GM19324 (cell line): ENCODE data around the gene GLIPR2.
"Not testable (repeated sequence)": the region's sequence is repeated elsewhere in the genome, so short reads cannot be mapped to it uniquely, and the experiment has no call there.

Source experiments
- ATAC-seq: cut with Tn5 transposase; IDR thresholded peaks from one replicate; pipeline ENCODE4 v1.9.1; 2021; ENCODE audit warnings: mild to moderate bottlenecking, moderate library complexity; ENCODE audit not compliant: unreplicated experiment, low FRiP score

GLIPR2 gene

GRCh38 chr9:36136272-36136893, at the start of gene GLIPR2:
Gene GLIPR2 (plus strand): TSS chr9:36136733. CDS start chr9:36136779, 46 bp downstream.
- ATAC-seq, result peak; percentile 91

GRCh38 chr9:36087054-36087453, 49.5 kb upstream of the GLIPR2 start:
- not testable (repeated sequence) for ATAC-seq

GRCh38 chr9:36088020-36088419, 48.5 kb upstream of the GLIPR2 start:
- ATAC-seq, result no peak

- no peak for ATAC-seq
Observed at GRCh38 chr9:36091026-36091953, 45.2 kb upstream of the GLIPR2 start.

GRCh38 chr9:36092014-36092413, 44.5 kb upstream of the GLIPR2 start:
- ATAC-seq, result no peak

GRCh38 chr9:36092509-36093215, 43.9 kb upstream of the GLIPR2 start:
- no peak for ATAC-seq

GRCh38 chr9:36093384-36093783, 43.1 kb upstream of the GLIPR2 start:
- ATAC-seq, result no peak

GRCh38 chr9:36099718-36100117, 36.8 kb upstream of the GLIPR2 start:
- ATAC-seq, result no peak

- no peak for ATAC-seq
Observed at GRCh38 chr9:36100532-36100931, 36.0 kb upstream of the GLIPR2 start.

- no peak for ATAC-seq
Observed at GRCh38 chr9:36101916-36102741, 34.4 kb upstream of the GLIPR2 start.

GRCh38 chr9:36102742-36103495, 33.6 kb upstream of the GLIPR2 start:
- peak; percentile 70 for ATAC-seq

GRCh38 chr9:36109071-36109470, 27.5 kb upstream of the GLIPR2 start:
- ATAC-seq, result no peak

GRCh38 chr9:36110434-36110833, 26.1 kb upstream of the GLIPR2 start:
- no peak for ATAC-seq

- no peak for ATAC-seq
Observed at GRCh38 chr9:36112516-36112915, 24.0 kb upstream of the GLIPR2 start.

GRCh38 chr9:36113999-36114398, 22.5 kb upstream of the GLIPR2 start:
- no peak for ATAC-seq

- no peak for ATAC-seq
Observed at GRCh38 chr9:36116593-36116992, 19.9 kb upstream of the GLIPR2 start.

- ATAC-seq, result no peak
Observed at GRCh38 chr9:36118201-36118600, 18.3 kb upstream of the GLIPR2 start.

GRCh38 chr9:36118706-36119105, 17.8 kb upstream of the GLIPR2 start:
- ATAC-seq, result no peak

- no peak for ATAC-seq
Observed at GRCh38 chr9:36119476-36119875, 17.1 kb upstream of the GLIPR2 start.

- ATAC-seq, result no peak
Observed at GRCh38 chr9:36120705-36121104, 15.8 kb upstream of the GLIPR2 start.
